Fibroblast of lung (primary cell): Measurements from ENCODE around the gene EYA2. TPM values are rescaled to one million over a fixed set of nuclear protein-coding genes. Genes with fewer than 3 reads are reported as not detected.
"Not testable (repeated sequence)": the region's sequence is repeated elsewhere in the genome, so short reads cannot be mapped to it uniquely, and the experiment has no call there.

Experiments
- DNase-seq, 2 donors: peaks; one replicate each; pipeline versions ENCODE4 v3.0.0 to v3.0.0-alpha.2; 2010; ENCODE audit warnings: low read depth in 2 of 2
- H2AFZ ChIP-seq: 2 replicates; pipeline ENCODE4 v1.5.1; 2012; ENCODE audit warnings: low read length, control low read depth, inconsistent platforms
- H3K27ac ChIP-seq: 2 replicates; pipeline ENCODE4 v1.5.1; 2011; ENCODE audit warnings: low read length, control low read depth; ENCODE audit not compliant: insufficient read depth
- H3K27me3 ChIP-seq: 2 replicates; pipeline ENCODE4 v1.5.1; 2011; ENCODE audit warnings: mild to moderate bottlenecking, low read length; ENCODE audit not compliant: control insufficient read depth, insufficient read depth
- H3K36me3 ChIP-seq: 2 replicates; pipeline ENCODE4 v1.5.1; 2011; ENCODE audit warnings: low read length; ENCODE audit not compliant: control insufficient read depth, insufficient read depth
- H3K4me1 ChIP-seq: 2 replicates; pipeline ENCODE4 v1.5.1; 2011; ENCODE audit warnings: low read length; ENCODE audit not compliant: control insufficient read depth, insufficient read depth; ENCODE audit errors: extremely low read depth
- H3K4me2 ChIP-seq: 2 replicates; pipeline ENCODE4 v1.5.1; 2011; ENCODE audit warnings: low read length, control low read depth; ENCODE audit not compliant: insufficient read depth; ENCODE audit errors: extremely low read depth
- H3K4me3 ChIP-seq, 4 experiments: fragments of 200-600 bp in 1 of 4; sonication (generic) in 1 of 4; replicated peaks in 1 of 4; 2 replicates each; pipeline ENCODE4 v1.5.1; 2011 to 2016; ENCODE audit warnings: low read length in 4 of 4, low read depth in 3 of 4, mild to moderate bottlenecking in 3 of 4, control low read depth in 2 of 4, inconsistent platforms in 1 of 4, mixed read lengths in 1 of 4; ENCODE audit not compliant: insufficient read depth in 1 of 4; ENCODE audit errors: control extremely low read depth in 1 of 4
- H3K79me2 ChIP-seq: 2 replicates; pipeline ENCODE4 v1.5.1; 2012; ENCODE audit warnings: mild to moderate bottlenecking, low read length, inconsistent platforms; ENCODE audit not compliant: control insufficient read depth, insufficient read depth
- H3K9ac ChIP-seq: 2 replicates; pipeline ENCODE4 v1.5.1; 2011; ENCODE audit warnings: mild to moderate bottlenecking, low read length, control low read depth; ENCODE audit not compliant: insufficient read depth
- H3K9me3 ChIP-seq: 2 replicates; pipeline ENCODE4 v1.5.1; 2012; ENCODE audit warnings: low read depth, low read length; ENCODE audit not compliant: control insufficient read depth, insufficient read depth
- H4K20me1 ChIP-seq: 2 replicates; pipeline ENCODE4 v1.5.1; 2011; ENCODE audit warnings: low read length; ENCODE audit not compliant: control insufficient read depth, insufficient read depth; ENCODE audit errors: extremely low read depth
- EZH2 ChIP-seq: IDR thresholded peaks from 2 replicates; pipeline ENCODE4 v1.5.1; 2012; ENCODE audit warnings: low read length, control low read depth, mild to moderate bottlenecking; ENCODE audit errors: missing control alignments
- polyA plus RNA-seq, 2 donors: library from polyadenylated mRNA; depleted of rRNA in 1 of 2; stranded (reverse) in 1 of 2; unstranded in 1 of 2; fragments of >200 nt; gene quantifications; 2 replicates each; pipeline ENCODE4 v1.2.1, GENCODE V29; 2011 to 2012; ENCODE audit warnings: missing spikeins in 1 of 2
- total RNA-seq: library from RNA; depleted of rRNA; stranded (reverse); fragments of >200 nt; gene quantifications from 2 replicates; pipeline ENCODE4 v1.2.1, GENCODE V29; 2014
- TF ChIP-seq, protein P1 (sequence below), 2 donors: IDR thresholded peaks in 1 of 2; conservative IDR thresholded peaks in 1 of 2; 1 replicate in 1 of 2; 2 replicates in 1 of 2; pipeline ENCODE4 v1.5.1; 2011 to 2012; ENCODE audit warnings: low read length in 2 of 2, control low read depth in 1 of 2, inconsistent platforms in 1 of 2, low read depth in 1 of 2, mild to moderate bottlenecking in 1 of 2

The EYA2 gene
- total and polyA plus RNA-seq, 2 donors (not counting 1 experiment from before 2014, with no cell fraction given): 0.37 to 1.7 TPM

- no peaks in the 10 kb centered on the region for H3K9me3 ChIP-seq
- H2AFZ ChIP-seq: no peak overlapping the region
- no peak for DNase-seq
- H3K27me3 ChIP-seq: no peaks in the 10 kb centered on the region
- no peaks in the 10 kb centered on the region for H3K36me3 ChIP-seq
- no peak overlapping the region for H3K4me2 ChIP-seq
- TF ChIP-seq EZH2: no peak
- TF ChIP-seq, protein P1, sequence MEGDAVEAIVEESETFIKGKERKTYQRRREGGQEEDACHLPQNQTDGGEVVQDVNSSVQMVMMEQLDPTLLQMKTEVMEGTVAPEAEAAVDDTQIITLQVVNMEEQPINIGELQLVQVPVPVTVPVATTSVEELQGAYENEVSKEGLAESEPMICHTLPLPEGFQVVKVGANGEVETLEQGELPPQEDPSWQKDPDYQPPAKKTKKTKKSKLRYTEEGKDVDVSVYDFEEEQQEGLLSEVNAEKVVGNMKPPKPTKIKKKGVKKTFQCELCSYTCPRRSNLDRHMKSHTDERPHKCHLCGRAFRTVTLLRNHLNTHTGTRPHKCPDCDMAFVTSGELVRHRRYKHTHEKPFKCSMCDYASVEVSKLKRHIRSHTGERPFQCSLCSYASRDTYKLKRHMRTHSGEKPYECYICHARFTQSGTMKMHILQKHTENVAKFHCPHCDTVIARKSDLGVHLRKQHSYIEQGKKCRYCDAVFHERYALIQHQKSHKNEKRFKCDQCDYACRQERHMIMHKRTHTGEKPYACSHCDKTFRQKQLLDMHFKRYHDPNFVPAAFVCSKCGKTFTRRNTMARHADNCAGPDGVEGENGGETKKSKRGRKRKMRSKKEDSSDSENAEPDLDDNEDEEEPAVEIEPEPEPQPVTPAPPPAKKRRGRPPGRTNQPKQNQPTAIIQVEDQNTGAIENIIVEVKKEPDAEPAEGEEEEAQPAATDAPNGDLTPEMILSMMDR (conservative IDR thresholded peaks at IDR 0.05 in 1 of 2, IDR thresholded peaks at IDR 0.05 in 1 of 2; ENCODE audit: low read depth in 1 of 2, low read length in 2 of 2): no peak
- H3K27ac ChIP-seq: no peak overlapping the region
- no peaks in the 10 kb centered on the region for H3K4me1 ChIP-seq
- H4K20me1 ChIP-seq: no peaks in the 10 kb centered on the region
- H3K4me3 ChIP-seq: no peak overlapping the region
- H3K79me2 ChIP-seq: no peaks in the 10 kb centered on the region
- no peak overlapping the region for H3K9ac ChIP-seq
These were observed 21.6 kb downstream of the EYA2 start for GRCh38 chr20:46916258-46916603.

- no peak overlapping the region for H3K4me3 ChIP-seq
- no peak overlapping the region for H3K27ac ChIP-seq
- H3K27me3 ChIP-seq: no peaks in the 10 kb centered on the region
- no peak for TF ChIP-seq EZH2
- TF ChIP-seq, protein P1 (conservative IDR thresholded peaks at IDR 0.05 in 1 of 2, IDR thresholded peaks at IDR 0.05 in 1 of 2; ENCODE audit: low read depth in 1 of 2, low read length in 2 of 2): no peak
- H3K4me1 ChIP-seq: no peaks in the 10 kb centered on the region
- no peak for DNase-seq
- no peaks in the 10 kb centered on the region for H3K9me3 ChIP-seq
- H3K79me2 ChIP-seq: no peaks in the 10 kb centered on the region
- H3K4me2 ChIP-seq: no peak overlapping the region
- H3K9ac ChIP-seq: no peak overlapping the region
- no peaks in the 10 kb centered on the region for H4K20me1 ChIP-seq
- no peak overlapping the region for H2AFZ ChIP-seq
- no peaks in the 10 kb centered on the region for H3K36me3 ChIP-seq
These were observed 22.5 kb downstream of the EYA2 start for GRCh38 chr20:46917155-46917554.

- Histone ChIP-seq H3K9ac (no peak overlapping the region), H3K4me3 (no peak overlapping the region), H3K4me1 (no peaks in the 10 kb centered on the region), H3K79me2 (no peaks in the 10 kb centered on the region), H3K36me3 (no peaks in the 10 kb centered on the region), H3K27ac (no peak overlapping the region), H2AFZ (no peak overlapping the region), H3K27me3 (no peaks in the 10 kb centered on the region), H4K20me1 (no peaks in the 10 kb centered on the region), H3K9me3 (no peaks in the 10 kb centered on the region), H3K4me2 (no peak overlapping the region)
- no peak for DNase-seq
- TF ChIP-seq EZH2: no peak
- TF ChIP-seq, protein P1 (conservative IDR thresholded peaks at IDR 0.05 in 1 of 2, IDR thresholded peaks at IDR 0.05 in 1 of 2; ENCODE audit: low read depth in 1 of 2, low read length in 2 of 2): no peak
These were observed 25.5 kb downstream of the EYA2 start for GRCh38 chr20:46920114-46920513.

DNA sequence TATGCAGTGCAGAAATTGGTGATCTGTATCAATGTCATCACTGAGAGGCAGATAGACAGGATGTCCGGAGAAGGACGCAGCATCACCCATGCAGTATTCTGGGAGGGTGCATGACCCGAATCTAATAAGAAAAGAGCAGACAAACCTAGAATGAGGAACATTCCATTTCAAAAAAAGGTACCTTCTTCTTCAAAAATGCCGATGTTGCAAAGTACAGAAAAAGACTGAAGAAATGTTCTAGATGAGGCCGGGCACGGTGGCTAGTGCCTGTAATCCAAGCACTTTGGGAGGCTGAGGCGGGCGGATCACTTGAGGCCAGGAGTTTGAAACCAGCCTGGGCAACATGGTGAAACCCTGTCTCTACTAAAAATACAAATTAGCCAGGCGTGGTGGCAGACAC lies 28.2 kb downstream of the EYA2 start:
- not testable (repeated sequence) for H4K20me1 ChIP-seq, H3K79me2 ChIP-seq, DNase-seq, H3K4me1 ChIP-seq, H3K36me3 ChIP-seq, H2AFZ ChIP-seq, H3K4me3 ChIP-seq, H3K9ac ChIP-seq, H3K27ac ChIP-seq, H3K4me2 ChIP-seq, H3K27me3 ChIP-seq, H3K9me3 ChIP-seq
